Measurements from ENCODE around the gene LDLRAD2.
"Not testable (repeated sequence)": the region's sequence is repeated elsewhere in the genome, so short reads cannot be mapped to it uniquely, and the experiment has no call there.

Gene LDLRAD2

DNA sequence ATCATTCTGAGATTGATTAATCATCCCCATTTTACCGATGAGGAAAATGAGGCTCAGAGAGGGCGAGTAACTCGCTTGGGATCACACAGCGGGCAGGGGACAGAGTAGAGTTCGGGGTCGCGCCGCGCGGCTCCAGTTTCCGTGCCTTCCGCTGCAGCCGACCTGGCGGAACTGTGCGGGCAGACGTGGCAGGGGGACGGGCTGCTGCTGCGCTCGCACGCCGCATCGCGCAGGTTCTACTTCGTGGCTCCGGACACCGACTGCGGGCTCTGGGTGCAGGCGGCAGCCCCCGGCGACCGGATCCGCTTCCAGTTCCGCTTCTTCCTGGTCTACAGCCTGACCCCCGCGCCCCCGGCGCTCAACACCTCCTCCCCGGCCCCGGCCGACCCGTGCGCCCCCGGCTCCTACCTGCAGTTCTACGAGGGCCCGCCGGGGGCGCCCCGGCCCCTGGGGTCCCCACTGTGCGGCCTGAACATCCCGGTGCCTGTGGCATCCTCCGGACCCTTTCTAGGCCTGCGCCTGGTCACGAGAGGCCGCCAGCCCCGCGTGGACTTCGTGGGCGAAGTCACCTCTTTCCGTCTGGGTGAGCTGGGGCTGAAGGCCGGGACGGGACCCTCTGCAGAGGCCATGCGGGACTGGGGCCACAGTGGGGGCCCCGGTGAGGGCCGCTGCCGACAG is 2.3 kb downstream of the LDLRAD2 start:
- Mint-ChIP-seq H3K4me3 (peak overlapping the region; percentile 32), H3K27ac (no peak overlapping the region), H3K27me3 (peaks cover 8% of the 10 kb centered on the region), H3K36me3 (ENCODE audit: low read depth) (no peaks in the 10 kb centered on the region), H3K4me1 (ENCODE audit: low read depth) (peaks cover 5% of the 10 kb centered on the region), H3K9me3 (no peaks in the 10 kb centered on the region)

- Mint-ChIP-seq H3K4me3 (peak overlapping the region; percentile 32), H3K9me3 (no peaks in the 10 kb centered on the region), H3K36me3 (ENCODE audit: low read depth) (no peaks in the 10 kb centered on the region), H3K4me1 (ENCODE audit: low read depth) (peaks cover 5% of the 10 kb centered on the region), H3K27me3 (peaks cover 8% of the 10 kb centered on the region), H3K27ac (peak overlapping the region; percentile 15)
Observed at GRCh38 chr1:21814981-21815582, 3.0 kb downstream of the LDLRAD2 start.

- peaks cover 8% of the 10 kb centered on the region for H3K27me3 Mint-ChIP-seq
- no peaks in the 10 kb centered on the region for H3K36me3 Mint-ChIP-seq (ENCODE audit: low read depth)
- H3K9me3 Mint-ChIP-seq = no peaks in the 10 kb centered on the region
- H3K27ac Mint-ChIP-seq = no peak overlapping the region
- H3K4me1 Mint-ChIP-seq (ENCODE audit: low read depth) = peaks cover 5% of the 10 kb centered on the region
- H3K4me3 Mint-ChIP-seq = no peak overlapping the region
Observed at GRCh38 chr1:21815724-21816321, 3.8 kb downstream of the LDLRAD2 start.

DNA sequence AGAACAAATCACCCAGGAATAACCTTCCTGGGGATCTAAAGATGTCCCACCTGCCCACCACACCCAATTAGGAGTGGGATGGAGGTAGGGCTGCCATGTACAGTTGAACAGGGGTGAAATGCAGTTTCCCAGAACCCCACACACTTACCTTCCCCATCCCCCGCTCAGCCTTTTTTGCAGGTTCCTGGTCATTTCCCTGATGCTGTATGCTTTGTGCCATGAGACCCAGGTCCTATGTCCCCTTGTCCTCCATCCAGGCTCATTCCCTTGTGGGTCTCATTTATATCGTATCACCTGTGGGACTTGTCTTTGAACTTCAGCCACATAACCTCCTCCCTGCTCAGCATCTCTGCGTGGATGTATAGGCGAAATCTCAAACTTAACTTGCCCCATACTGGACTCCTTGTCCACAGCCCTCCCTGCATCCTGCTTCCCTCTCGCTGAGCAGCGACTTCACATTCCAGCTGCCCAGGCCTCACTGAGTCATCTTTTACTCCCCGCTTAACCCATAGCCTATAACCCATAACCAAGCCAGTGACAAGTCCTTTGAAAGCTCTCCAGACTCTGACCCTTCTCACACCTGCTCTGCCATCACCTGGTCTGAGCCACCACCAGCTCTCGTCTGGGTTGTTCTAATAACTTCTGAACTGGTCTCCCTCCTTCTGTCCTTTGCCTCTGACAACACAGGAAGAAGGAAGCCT is 4.7 kb downstream of the LDLRAD2 start:
- H3K4me1 Mint-ChIP-seq (ENCODE audit: low read depth) = peaks cover 5% of the 10 kb centered on the region
- H3K27ac Mint-ChIP-seq = no peak overlapping the region

GRCh38 chr1:21818656-21819055 is 6.6 kb downstream of the LDLRAD2 start:
- H3K4me1 Mint-ChIP-seq (ENCODE audit: low read depth) = peaks cover 5% of the 10 kb centered on the region
- peaks cover 1% of the 10 kb centered on the region for H3K27me3 Mint-ChIP-seq
- no peak overlapping the region for H3K4me3 Mint-ChIP-seq

More for the DNA sequence above, 4.7 kb downstream of the LDLRAD2 start:
- Mint-ChIP-seq H3K27me3 (peaks cover 8% of the 10 kb centered on the region), H3K4me3 (no peak overlapping the region), H3K9me3 (no peaks in the 10 kb centered on the region), H3K36me3 (ENCODE audit: low read depth) (no peaks in the 10 kb centered on the region)

GRCh38 chr1:21820597-21821232 is 8.7 kb downstream of the LDLRAD2 start:
- no peaks in the 10 kb centered on the region for H3K4me1 Mint-ChIP-seq (ENCODE audit: low read depth)
- H3K27me3 Mint-ChIP-seq = peaks cover 3% of the 10 kb centered on the region
- no peak overlapping the region for H3K27ac Mint-ChIP-seq
- no peaks in the 10 kb centered on the region for H3K9me3 Mint-ChIP-seq
- H3K36me3 Mint-ChIP-seq (ENCODE audit: low read depth) = no peaks in the 10 kb centered on the region
- no peak overlapping the region for H3K4me3 Mint-ChIP-seq

More at GRCh38 chr1:21818656-21819055, 6.6 kb downstream of the LDLRAD2 start:
- Mint-ChIP-seq H3K27ac (no peak overlapping the region), H3K9me3 (no peaks in the 10 kb centered on the region), H3K36me3 (ENCODE audit: low read depth) (no peaks in the 10 kb centered on the region)

DNA sequence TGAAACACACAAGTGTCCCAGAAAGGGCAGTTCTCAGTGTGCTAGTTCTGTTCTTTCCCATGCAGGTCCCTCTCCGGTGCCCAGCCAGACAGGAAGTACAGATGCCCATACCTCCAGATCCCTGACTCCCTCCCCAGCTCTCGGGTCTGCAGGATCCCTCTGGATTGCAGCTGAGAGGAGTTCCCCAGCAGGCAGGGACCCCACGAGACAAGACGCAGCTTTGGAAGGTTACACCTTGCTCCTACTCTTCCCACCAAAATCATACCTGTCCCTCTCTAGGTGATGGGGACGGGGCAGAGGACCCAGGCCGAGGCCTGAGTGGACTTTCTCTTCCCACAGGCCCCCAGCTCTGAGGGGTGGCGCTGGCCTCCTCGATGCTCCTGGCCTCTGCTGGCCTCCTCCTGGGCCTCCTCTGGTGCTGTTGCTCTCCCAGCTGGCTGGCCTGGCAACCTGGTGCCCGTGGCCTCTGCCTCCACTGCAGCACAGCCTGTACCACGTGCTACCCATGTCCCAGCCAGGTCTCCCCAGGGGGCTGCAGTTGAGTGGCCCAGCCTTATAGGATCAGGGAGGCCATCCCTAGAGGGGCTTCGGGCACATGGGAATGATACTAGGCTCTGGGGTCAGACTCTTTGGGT is 9.4 kb downstream of the LDLRAD2 start:
- Mint-ChIP-seq H3K27me3 (peaks cover 3% of the 10 kb centered on the region), H3K4me1 (ENCODE audit: low read depth) (no peaks in the 10 kb centered on the region), H3K27ac (no peak overlapping the region), H3K36me3 (ENCODE audit: low read depth) (no peaks in the 10 kb centered on the region), H3K4me3 (no peak overlapping the region), H3K9me3 (no peaks in the 10 kb centered on the region)

DNA sequence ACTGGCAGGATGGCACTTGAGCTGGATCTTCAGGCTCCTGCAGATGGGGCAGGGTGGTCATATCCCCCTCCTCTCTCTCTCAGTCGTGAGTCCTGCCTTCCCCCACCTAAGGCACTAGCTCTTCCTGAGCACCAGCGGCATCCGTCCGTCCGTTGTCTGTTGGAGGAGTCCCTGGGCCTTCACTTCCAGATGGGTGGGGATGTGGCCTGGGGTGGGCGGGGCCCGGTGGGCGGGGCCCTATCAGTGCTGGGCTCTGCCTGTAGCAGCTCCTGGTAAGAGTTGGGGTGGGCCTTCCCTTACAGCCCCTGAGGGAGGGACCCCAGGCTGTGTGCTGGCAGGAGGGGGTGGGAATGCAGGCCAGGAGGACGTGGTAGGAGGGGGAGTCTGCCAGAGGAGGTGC is 10.3 kb downstream of the LDLRAD2 start:
- peaks cover 3% of the 10 kb centered on the region for H3K27me3 Mint-ChIP-seq

GRCh38 chr1:21823206-21823979 is 11.3 kb downstream of the LDLRAD2 start:
- Mint-ChIP-seq H3K27ac (no peak overlapping the region), H3K9me3 (no peaks in the 10 kb centered on the region), H3K36me3 (ENCODE audit: low read depth) (no peaks in the 10 kb centered on the region), H3K4me3 (no peak overlapping the region), H3K4me1 (ENCODE audit: low read depth) (no peaks in the 10 kb centered on the region), H3K27me3 (peaks cover 3% of the 10 kb centered on the region)

More for the DNA sequence above, 10.3 kb downstream of the LDLRAD2 start:
- no peaks in the 10 kb centered on the region for H3K9me3 Mint-ChIP-seq
- H3K4me3 Mint-ChIP-seq = no peak overlapping the region
- H3K27ac Mint-ChIP-seq = no peak overlapping the region
- H3K36me3 Mint-ChIP-seq (ENCODE audit: low read depth) = no peaks in the 10 kb centered on the region
- no peaks in the 10 kb centered on the region for H3K4me1 Mint-ChIP-seq (ENCODE audit: low read depth)

GRCh38 chr1:21823980-21824702 is 12.1 kb downstream of the LDLRAD2 start:
- no peak overlapping the region for H3K4me3 Mint-ChIP-seq
- H3K27ac Mint-ChIP-seq = no peak overlapping the region
- no peaks in the 10 kb centered on the region for H3K36me3 Mint-ChIP-seq (ENCODE audit: low read depth)
- no peaks in the 10 kb centered on the region for H3K9me3 Mint-ChIP-seq
- H3K4me1 Mint-ChIP-seq (ENCODE audit: low read depth) = no peaks in the 10 kb centered on the region
- H3K27me3 Mint-ChIP-seq = peaks cover 3% of the 10 kb centered on the region

DNA sequence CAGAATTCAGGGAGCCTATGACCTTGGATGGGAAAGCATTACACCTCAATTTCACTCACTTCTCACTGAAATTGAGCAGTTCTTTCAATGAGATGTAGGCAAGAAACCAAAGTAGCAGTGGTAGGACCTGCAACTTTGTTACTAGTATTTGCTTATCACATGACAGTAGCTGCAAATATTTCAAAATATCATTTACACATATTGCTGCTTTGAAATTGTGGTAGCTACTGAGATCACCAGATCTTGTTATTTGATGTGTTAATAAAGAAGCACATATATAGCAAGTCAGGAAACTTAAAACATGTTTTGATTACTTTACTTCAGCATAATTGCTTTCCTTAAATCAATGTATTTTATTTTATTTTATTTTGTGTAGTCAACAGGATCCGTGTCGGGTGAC is 12.9 kb downstream of the LDLRAD2 start:
- H3K27ac Mint-ChIP-seq = no peak overlapping the region
- no peaks in the 10 kb centered on the region for H3K4me1 Mint-ChIP-seq (ENCODE audit: low read depth)
- no peak overlapping the region for H3K4me3 Mint-ChIP-seq
- H3K36me3 Mint-ChIP-seq (ENCODE audit: low read depth) = no peaks in the 10 kb centered on the region
- H3K9me3 Mint-ChIP-seq = no peaks in the 10 kb centered on the region
- H3K27me3 Mint-ChIP-seq = peaks cover 3% of the 10 kb centered on the region

GRCh38 chr1:21825393-21825792 is 13.3 kb downstream of the LDLRAD2 start:
- no peaks in the 10 kb centered on the region for H3K9me3 Mint-ChIP-seq
- peaks cover 3% of the 10 kb centered on the region for H3K27me3 Mint-ChIP-seq
- H3K4me1 Mint-ChIP-seq (ENCODE audit: low read depth) = no peaks in the 10 kb centered on the region
- no peaks in the 10 kb centered on the region for H3K36me3 Mint-ChIP-seq (ENCODE audit: low read depth)
- H3K4me3 Mint-ChIP-seq = no peak overlapping the region
- H3K27ac Mint-ChIP-seq = no peak overlapping the region

- H3K36me3 Mint-ChIP-seq (ENCODE audit: low read depth); H3K27me3 Mint-ChIP-seq; H3K9me3 Mint-ChIP-seq; H3K27ac Mint-ChIP-seq; H3K4me1 Mint-ChIP-seq (ENCODE audit: low read depth); H3K4me3 Mint-ChIP-seq: not testable (repeated sequence)
Observed at GRCh38 chr1:21826694-21827093, 14.6 kb downstream of the LDLRAD2 start.
